ENCODE results near the gene ADAM10.

Gene ADAM10

DNA sequence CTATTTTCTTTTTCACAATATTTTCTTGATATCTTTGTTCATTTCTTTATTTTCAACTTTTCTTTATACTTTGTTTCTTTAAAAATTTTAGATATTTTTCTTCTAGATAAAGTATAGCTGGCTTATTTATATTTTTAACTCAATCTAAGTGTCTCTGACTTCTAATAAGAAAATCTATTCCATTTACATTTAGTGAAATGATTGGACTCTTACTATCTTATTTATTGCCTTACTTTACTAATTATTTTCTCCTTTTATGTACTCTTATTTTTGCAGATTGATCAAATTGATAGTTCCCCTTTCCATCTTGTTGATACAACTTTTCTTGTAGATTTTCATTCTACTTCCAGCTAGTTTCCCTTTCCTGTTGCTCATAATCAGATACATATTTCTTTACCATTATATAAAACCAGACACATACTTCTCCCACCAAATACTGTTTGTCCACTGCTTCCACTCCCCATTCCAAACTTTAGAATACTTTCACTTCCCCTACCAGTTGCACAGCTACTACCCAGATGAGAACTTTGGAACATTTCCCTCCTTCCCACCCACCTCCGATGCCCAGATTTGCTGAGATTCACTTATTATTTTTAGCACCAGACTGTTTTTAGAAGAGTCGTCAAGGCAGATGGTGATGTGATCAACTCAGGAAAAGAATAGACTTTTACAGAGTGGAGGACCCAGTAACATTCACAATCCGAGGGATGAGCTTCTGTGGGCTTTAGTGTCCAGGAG, 166.2 kb downstream of the ADAM10 start:
- Histone ChIP-seq H3K4me2 (no peak overlapping the region), H3K27ac (no peak overlapping the region), H3K9ac (no peak overlapping the region), H3K27me3 (ENCODE audit: insufficient read depth, low read depth) (no peaks in the 10 kb centered on the region), H3K79me2 (ENCODE audit: insufficient read depth, low read depth) (no peaks in the 10 kb centered on the region), H3K4me1 (ENCODE audit: low read depth, poor library complexity, severe bottlenecking) (peaks cover 50% of the 10 kb centered on the region), H3K4me3 (IDR thresholded peaks at IDR 0.05; ENCODE audit: insufficient read depth, low read depth, low read length) (no peak overlapping the region), H3K36me3 (ENCODE audit: insufficient read depth) (no peaks in the 10 kb centered on the region), H4K20me1 (ENCODE audit: insufficient read depth) (no peaks in the 10 kb centered on the region), H2AFZ (ENCODE audit: low read depth) (no peak overlapping the region)
- TF ChIP-seq CTCF (conservative IDR thresholded peaks at IDR 0.05; ENCODE audit: low read depth, low read length) = no peak

GRCh38 chr15:58582160-58582559, 167.3 kb downstream of the ADAM10 start:
- Histone ChIP-seq H3K9ac (no peak overlapping the region), H2AFZ (ENCODE audit: low read depth) (no peak overlapping the region), H3K27me3 (ENCODE audit: insufficient read depth, low read depth) (no peaks in the 10 kb centered on the region), H3K79me2 (ENCODE audit: insufficient read depth, low read depth) (no peaks in the 10 kb centered on the region), H4K20me1 (ENCODE audit: insufficient read depth) (no peaks in the 10 kb centered on the region), H3K36me3 (ENCODE audit: insufficient read depth) (no peaks in the 10 kb centered on the region), H3K4me1 (ENCODE audit: low read depth, poor library complexity, severe bottlenecking) (peaks cover 38% of the 10 kb centered on the region), H3K27ac (no peak overlapping the region), H3K4me3 (IDR thresholded peaks at IDR 0.05; ENCODE audit: insufficient read depth, low read depth, low read length) (no peak overlapping the region), H3K4me2 (no peak overlapping the region)
- no peak for TF ChIP-seq CTCF (conservative IDR thresholded peaks at IDR 0.05; ENCODE audit: low read depth, low read length)

GRCh38 chr15:58576657-58577056, 172.8 kb downstream of the ADAM10 start:
- Histone ChIP-seq H3K4me2 (no peak overlapping the region), H3K36me3 (ENCODE audit: insufficient read depth) (no peaks in the 10 kb centered on the region), H2AFZ (ENCODE audit: low read depth) (no peak overlapping the region), H3K4me3 (IDR thresholded peaks at IDR 0.05; ENCODE audit: insufficient read depth, low read depth, low read length) (no peak overlapping the region), H3K9ac (no peak overlapping the region), H3K27ac (no peak overlapping the region), H3K27me3 (ENCODE audit: insufficient read depth, low read depth) (no peaks in the 10 kb centered on the region), H4K20me1 (ENCODE audit: insufficient read depth) (no peaks in the 10 kb centered on the region), H3K4me1 (ENCODE audit: low read depth, poor library complexity, severe bottlenecking) (no peaks in the 10 kb centered on the region), H3K79me2 (ENCODE audit: insufficient read depth, low read depth) (no peaks in the 10 kb centered on the region)
- TF ChIP-seq CTCF (conservative IDR thresholded peaks at IDR 0.05; ENCODE audit: low read depth, low read length) = no peak

DNA sequence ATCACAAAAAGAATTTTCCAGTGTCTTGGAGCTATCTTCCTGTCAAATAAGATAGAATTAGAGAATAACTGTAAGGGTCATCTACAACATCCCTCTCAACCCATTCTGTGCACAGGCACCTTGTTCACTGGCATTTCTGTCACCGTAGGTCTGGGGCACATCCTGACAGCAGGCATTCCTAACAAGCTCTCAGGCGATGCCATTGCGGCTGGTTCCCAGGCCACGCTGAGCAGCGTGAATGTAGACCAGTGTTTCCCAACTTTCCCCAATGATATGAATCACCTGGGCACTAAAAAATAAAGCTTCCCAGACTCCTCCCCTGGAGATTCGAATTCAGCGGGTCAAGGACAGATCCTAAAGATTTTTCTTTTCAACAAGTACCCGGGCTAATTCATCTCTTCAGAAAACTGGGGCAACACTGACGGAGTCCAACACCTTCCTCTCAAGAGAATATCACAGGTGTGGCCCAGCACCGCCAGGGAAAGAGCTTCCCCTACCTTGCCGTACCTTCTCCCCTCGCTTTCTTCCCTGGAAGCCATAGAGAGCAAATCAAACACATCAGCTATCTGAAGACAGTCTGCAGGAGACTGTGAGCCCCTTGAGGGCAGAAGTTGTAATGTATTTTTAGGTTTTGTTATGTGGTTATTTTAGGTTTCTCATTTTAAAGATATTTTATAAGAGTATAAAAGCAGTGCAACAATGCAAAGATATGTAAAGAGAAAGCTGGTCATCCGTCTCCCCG, 174.3 kb downstream of the ADAM10 start:
- no peak for TF ChIP-seq CTCF (conservative IDR thresholded peaks at IDR 0.05; ENCODE audit: low read depth, low read length)
- Histone ChIP-seq H4K20me1 (ENCODE audit: insufficient read depth) (no peaks in the 10 kb centered on the region), H3K27me3 (ENCODE audit: insufficient read depth, low read depth) (no peaks in the 10 kb centered on the region), H3K27ac (no peak overlapping the region), H3K4me1 (ENCODE audit: low read depth, poor library complexity, severe bottlenecking) (no peaks in the 10 kb centered on the region), H3K9ac (no peak overlapping the region), H3K4me3 (IDR thresholded peaks at IDR 0.05; ENCODE audit: insufficient read depth, low read depth, low read length) (no peak overlapping the region), H3K79me2 (ENCODE audit: insufficient read depth, low read depth) (no peaks in the 10 kb centered on the region), H3K4me2 (no peak overlapping the region), H3K36me3 (ENCODE audit: insufficient read depth) (no peaks in the 10 kb centered on the region), H2AFZ (ENCODE audit: low read depth) (no peak overlapping the region)

Measured in KMS-11 (cell line).